ENCODE data around the gene ZNF282. TPM values are rescaled to one million over a fixed set of nuclear protein-coding genes. Genes with fewer than 3 reads are reported as not detected.
"Not testable (repeated sequence)": the region's sequence is repeated elsewhere in the genome, so short reads cannot be mapped to it uniquely, and the experiment has no call there.

ZNF282 gene
- total RNA-seq, 1 experiment from 2014 or later = 47.4 TPM

GRCh38 chr7:149255174-149255573, 59.8 kb downstream of the ZNF282 start:
- no peak for DNase-seq (ENCODE audit: low spot score)

DNA sequence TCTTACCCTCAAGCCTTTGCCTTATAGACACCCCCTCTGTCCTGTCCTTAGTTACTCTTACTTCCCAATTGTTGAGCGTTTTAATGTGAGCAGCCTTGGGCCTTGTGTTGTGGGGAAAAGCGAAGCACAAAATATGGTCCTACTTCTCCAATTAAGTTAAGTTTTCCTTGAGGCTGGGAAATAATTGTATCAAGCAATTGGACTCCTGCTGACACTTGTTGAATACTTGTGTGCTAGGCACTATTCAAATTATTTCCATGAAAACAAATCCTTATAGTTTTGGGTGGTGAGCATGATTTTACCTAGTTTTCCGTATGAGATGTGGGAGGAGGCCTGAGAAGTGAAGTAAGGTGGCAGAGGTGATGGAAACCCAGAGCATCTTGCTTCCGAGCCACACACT, 61.2 kb downstream of the ZNF282 start:
- no peak for DNase-seq (ENCODE audit: low spot score)

GRCh38 chr7:149257146-149257545, 61.8 kb downstream of the ZNF282 start:
- DNase-seq (ENCODE audit: low spot score) = no peak

DNA sequence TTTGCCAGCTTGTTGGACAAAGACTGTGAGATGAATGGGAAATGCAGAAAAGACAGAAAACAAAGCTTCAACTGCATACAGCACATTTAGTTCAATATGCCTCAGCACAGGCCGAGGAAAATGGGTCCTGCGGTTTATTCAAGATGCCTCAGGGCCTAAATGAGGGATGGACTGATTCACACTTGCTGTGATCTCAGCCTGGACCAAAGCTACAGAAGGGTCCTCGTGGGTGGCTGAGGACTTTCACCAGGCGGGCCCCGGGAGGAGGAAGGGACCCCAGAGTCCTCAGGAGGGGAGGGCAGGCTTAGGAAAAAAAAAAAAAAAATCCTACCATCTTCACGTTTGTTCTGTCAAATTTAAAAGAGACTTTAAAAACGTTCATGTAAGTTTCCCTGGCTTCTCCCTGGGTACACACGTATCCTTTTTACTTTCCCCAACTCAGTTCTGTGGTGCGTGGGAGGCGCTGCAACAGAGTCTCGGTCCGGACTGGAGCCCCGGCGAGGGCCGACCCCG, 66.0 kb downstream of the ZNF282 start:
- DNase-seq (ENCODE audit: low spot score) = peak; percentile 40

DNA sequence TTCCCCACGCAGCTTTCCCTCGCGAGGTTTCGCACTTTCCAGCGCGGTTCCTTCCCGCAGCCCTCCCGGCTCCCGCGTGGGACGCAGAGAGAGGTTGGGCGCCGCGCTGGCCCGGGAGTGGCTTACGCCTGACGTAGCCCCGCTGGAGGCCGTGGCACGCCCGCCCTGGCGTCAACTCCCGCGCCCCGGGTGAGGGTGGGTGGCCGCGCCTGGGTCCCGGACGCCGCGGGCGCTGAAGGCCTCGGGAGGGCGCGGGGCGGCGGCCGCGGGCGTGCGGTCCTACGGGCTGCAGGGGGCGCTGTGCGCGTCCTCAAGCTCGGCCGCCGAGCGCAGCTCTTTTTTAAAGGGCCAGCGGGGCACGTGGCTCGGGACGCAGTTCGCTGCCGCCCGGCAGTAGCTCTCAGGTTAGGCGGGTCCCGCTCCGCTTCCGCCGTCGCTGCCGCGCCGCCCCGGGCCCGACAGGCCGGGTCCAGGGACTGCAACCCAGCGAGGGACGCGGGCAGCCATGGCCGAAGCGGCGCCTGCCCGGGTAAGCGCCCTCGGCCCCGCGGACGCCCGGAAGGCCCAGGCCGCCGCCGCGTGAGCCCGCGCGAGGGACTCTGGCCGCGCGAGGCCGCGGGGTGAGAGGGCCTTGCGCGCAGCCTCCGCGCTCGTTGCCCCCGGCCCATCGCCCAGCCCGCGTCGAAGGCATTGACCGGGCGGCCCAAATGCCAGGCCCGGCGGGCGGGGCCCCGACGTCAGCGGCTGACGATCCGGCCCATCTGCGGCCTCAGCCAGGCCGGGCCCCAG, 66.7 kb downstream of the ZNF282 start, which contains the start of gene ZNF783:
ZNF783 (plus strand) TSS at position 368 of the 789 bp plus-strand sequence; CDS start at position 506, 138 bp downstream.
- peak; percentile 91 for DNase-seq (ENCODE audit: low spot score)

- DNase-seq (ENCODE audit: low spot score) = no peak
Observed at GRCh38 chr7:149266451-149266850, 71.1 kb downstream of the ZNF282 start.

- DNase-seq (ENCODE audit: low spot score) = no peak
Observed at GRCh38 chr7:149267733-149268132, 72.4 kb downstream of the ZNF282 start.

DNA sequence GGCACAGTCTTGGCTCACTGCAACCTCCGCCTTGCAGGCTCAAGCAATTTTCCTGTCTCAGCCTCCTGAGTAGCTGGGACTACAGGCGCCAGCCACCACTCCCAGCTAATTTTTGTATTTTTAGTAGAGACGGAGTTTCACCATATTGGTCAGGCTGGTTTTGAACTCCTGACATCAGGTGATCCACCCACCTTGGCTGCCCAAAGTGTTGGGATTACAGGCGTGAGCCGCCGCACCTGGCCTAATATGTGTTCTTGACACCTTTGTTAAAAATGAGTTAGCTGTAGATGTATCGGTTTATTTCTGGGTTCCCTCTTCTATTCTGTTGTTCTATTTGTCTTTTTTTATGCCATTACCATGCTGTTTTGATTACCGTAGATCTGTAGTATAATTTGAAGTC, 79.1 kb downstream of the ZNF282 start:
- not testable (repeated sequence) for DNase-seq (ENCODE audit: low spot score)

Small RNAs within 50 kb of the gene (small RNA-seq; reads per million reads assigned to genes)
- not detected for gene AC004890.1

Other genes with a start within 250 kb of the ZNF282 start
- gene PDIA4, start 167.0 kb upstream of the ZNF282 start, total RNA-seq (2014; rRNA removed; shearing (Covaris generic)) = 327 and 331 TPM in 2 replicates
- gene ZNF786, start 104.8 kb upstream of the ZNF282 start, total RNA-seq (2014; rRNA removed; shearing (Covaris generic)) = 9.3 and 10.4 TPM in 2 replicates
- 0.39 and 1.2 TPM in 2 replicates for gene ZNF425, start 69.2 kb upstream of the ZNF282 start, total RNA-seq (2014; rRNA removed; shearing (Covaris generic))
- gene ZNF398, start 48.1 kb upstream of the ZNF282 start, total RNA-seq (2014; rRNA removed; shearing (Covaris generic)) = 8.2 and 13.8 TPM in 2 replicates
- gene ZNF212, start 44.1 kb downstream of the ZNF282 start, total RNA-seq (2014; rRNA removed; shearing (Covaris generic)) = 11.9 and 20.9 TPM in 2 replicates
- 20.6 and 22.9 TPM in 2 replicates for gene ZNF783, start 66.7 kb downstream of the ZNF282 start, total RNA-seq (2014; rRNA removed; shearing (Covaris generic))

All from HT-29 (cell line).